ENCODE measurements around the gene IFITM10.
A peak's percentile ranks its signal among the peaks of the same experiment; 100 is the strongest.

IFITM10 gene

GRCh38 chr11:1750481-1750839 is at the start of gene IFITM10:
Gene IFITM10, minus strand, starts transcription at chr11:1750595. Its CDS starts 153 bp downstream, at chr11:1750442.
- peak; percentile 95 for DNase-seq

DNA sequence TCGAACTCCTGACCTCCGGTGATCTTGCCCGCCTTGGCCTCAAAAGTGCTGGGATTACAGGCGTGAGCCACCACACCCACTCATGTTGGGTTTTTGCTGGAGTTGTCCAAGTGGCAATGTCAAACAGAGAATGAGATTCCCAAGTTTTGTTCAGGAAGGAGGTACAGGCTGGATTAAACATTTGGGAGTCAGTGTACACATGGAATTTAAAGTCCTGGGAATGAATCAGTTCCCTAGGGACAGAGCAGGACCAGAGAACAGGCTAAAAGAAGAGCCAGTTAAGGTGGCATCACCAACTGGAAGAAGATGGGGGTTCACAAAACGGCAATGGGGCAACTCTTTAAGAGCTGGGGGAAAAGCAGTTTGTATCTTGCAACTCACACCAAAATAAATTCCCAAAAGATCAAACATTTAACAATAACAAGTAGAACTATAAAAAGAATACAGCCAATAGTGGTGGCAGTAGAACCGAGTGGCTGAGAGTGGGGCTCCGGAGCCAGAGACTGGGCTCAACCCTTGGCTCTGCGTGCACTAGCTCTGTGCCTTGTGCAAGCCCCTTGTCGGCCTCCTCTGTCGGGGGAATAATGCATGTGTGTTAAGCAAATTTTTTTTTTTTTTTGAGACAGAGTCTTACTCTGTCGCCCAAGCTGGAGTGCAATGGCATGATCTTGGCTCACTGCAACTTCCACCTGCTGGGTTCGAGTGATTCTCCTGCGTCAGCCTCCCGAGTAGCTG is 47.2 kb upstream of the IFITM10 start:
- no peak for DNase-seq

GRCh38 chr11:1796413-1797011 is 46.1 kb upstream of the IFITM10 start:
- DNase-seq: no peak

DNA sequence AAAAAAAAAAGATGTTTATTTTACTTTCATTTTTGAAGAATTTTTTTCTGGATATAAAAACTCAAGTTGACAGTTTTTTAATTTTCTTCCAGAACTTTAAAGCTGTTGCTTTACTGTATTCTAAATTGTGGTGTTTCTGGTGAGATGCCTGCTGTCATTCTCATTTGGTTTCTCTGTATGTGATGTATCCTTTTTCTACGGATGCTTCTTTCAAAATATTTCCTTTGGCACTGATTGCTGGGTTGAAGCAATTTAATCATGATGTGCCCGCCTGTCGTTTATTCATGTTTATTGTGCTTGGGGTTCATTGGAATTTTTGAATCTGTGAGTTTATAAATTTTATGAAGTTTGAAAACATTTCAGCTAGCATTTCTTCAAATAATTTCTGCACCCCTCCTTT is 42.7 kb upstream of the IFITM10 start:
- no peak for DNase-seq

GRCh38 chr11:1792461-1792860 is 42.1 kb upstream of the IFITM10 start:
- DNase-seq: peak; percentile 23

GRCh38 chr11:1791912-1792311 is 41.5 kb upstream of the IFITM10 start:
- DNase-seq: no peak

DNA sequence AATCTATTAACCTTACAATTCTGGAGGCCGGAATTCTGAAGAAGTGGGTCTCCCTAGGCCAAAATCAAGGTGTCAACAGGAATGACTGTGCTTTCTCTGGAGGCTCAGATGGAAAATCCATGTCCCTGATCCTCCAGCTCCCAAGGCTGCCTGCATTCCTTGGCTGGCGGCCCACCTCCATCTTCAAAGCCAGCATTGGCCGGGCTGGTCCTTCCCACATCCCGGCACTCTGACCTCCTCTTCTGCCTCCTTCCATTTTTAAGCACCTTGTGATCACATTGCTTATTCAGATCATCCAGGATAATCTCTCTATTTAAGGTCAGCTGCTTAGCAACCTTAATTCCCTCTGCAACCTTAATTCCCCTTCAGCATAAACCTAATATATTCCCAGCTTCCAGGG is 36.1 kb upstream of the IFITM10 start:
- no peak for DNase-seq

DNA sequence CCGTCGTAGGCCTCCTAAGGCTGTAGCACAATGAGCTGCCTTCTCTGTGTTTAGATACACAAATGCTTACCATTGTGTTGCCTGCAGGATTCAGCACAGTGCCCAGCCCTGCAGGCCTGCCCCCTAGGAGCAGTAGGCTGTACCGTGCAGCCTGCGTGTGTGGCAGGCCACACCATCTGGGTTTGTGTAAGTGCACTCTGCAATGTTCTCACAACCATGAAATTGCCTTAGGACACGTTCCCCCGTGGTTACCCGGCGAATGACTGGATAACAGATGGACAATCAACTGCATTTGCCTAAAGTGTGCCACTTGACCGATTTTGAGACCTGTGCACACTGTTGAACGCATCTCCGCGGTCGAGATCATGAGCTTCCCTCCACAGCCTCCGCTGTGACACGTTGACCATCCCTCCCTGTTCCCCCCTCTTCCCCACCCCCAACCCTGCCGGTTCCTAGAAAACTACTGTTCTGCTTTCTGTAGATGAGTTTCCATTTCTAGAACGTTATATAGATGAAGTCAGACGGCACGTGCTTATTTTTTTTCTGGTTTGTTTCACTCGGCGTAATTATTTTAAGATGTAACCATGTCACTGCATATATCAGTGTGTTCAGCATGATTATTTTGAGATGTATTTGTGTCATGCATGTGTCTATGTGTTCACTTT is 35.5 kb upstream of the IFITM10 start:
- no peak for DNase-seq

DNA sequence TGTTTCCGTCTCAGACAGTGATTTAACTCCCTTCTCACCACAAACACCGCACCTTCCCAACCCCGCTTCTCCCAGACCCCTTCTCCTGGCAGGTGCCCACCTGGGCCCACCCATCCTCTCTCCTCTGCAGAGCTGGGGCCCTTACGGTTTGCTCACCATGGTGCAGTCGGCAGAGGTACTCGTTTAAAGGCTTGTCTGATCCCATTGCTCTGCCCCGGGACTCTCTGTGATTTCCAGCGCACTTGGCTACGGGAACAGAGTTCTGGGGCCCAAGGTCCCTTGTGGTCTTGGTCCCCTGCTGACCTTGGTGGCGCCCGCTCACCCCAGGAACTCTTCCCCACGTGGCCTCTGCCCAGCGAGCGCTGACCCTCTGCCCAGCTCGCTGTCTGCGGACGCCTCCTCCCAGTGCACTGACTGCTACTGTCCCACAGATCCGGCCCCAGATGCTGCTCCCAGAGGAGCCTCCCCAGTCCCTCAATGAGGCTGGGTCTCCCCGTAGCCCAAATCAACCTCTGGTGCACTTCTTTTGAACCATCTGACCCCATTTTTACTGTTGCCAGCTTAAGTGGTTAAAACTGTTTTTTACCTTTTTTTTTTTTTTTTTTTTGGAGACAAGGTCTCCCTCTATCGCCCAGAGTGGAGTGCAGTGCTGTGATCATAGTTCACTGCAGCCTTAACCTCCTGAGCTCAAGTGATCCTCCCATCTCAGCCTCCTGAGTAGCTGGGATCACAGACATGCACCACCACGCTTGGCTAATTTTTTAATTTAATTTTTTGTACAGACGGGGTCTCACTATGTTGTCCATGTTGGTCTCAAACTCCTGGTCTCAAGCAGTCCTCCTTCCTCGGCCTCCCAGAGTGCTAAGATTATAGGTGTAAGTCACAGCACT is 34.6 kb upstream of the IFITM10 start:
- no peak for DNase-seq

DNA sequence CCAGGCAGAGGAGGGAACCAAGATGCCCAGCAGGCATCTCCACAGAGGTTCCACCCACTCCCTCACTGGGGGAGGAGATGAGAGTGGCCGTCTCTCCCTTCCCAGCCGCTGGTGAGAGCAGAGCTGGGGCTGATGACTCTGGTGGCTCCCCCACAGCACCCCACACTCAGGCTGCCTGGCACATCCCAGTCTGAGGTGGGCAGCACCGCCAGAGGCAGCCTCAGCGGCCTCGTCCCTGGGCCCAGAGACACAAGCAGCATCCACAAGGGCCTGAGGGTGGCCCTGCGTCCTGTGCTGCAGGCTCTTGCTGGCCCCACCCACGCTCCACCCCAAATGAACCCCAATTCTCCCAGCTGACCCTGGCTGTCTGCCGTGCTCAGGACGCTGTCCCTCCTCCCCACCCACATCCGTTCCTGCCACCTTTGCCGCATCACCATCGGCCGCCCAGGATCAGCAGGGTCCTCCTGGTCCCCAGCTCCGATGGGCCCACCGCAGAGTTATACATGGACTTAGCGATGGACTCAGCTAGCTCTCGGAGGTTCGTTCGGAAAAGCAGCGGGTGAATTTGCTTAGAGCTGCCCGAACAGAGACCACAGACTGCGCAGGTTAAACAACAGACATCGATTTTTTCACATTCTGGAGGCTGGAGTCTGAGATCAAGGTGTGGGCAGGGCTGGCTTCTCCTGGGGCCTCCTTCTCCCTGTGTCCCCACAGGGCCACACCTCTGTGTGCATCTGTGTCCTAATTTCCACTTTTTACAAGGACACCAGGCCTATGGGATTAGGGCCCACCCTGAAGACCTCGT is 33.5 kb upstream of the IFITM10 start:
- DNase-seq: no peak

- no peak for DNase-seq
Measured at GRCh38 chr11:1782831-1783724, 32.7 kb upstream of the IFITM10 start.

GRCh38 chr11:1782031-1782590 is 31.7 kb upstream of the IFITM10 start:
- no peak for DNase-seq

GRCh38 chr11:1781593-1781975 is 31.2 kb upstream of the IFITM10 start:
- no peak for DNase-seq

- peak; percentile 80 for DNase-seq
Measured at GRCh38 chr11:1780700-1781592, 30.6 kb upstream of the IFITM10 start.

DNA sequence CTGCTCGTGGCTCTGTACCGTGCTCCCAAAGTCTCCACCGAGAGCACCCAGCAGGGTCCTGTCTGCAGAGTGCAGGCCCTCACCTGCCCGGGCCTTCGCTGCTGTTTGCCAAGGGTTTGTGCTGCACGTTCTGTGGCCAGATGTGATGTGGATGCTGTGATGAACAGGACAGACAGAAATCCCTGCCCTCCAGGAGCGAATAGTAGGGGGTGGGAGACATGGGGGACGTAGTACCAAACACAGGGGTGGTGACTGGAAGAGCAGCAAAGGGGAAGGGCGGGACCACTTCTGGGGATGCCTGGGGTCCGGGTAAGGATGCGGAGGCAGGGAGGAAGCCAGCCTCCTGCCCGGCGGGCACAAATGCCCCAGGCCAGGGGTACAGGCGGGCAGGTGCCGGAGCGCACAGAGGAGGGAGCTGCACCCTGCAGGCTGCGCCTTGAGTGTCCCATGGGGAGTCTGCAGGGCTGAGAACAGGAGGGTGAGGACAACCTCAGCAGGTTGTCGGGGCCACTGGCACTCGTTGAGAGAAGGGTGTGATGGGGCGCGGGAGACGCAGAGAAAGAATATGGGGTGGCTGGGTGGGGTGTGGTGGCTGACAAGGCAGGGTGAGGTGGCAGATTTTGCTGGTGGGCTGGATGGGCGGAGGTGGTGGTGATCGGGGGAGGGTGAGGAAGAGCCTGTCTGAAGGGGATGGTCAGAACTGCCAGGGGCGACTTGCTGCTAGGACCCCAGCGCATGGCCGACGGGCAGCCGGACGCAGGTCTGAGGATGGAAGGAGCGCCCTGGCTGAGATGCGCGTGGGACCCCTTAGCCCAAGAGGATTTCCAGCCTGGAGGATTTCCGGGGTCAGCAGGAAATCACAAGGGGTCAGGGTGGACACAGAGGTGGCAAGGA is 29.7 kb upstream of the IFITM10 start:
- no peak for DNase-seq

DNA sequence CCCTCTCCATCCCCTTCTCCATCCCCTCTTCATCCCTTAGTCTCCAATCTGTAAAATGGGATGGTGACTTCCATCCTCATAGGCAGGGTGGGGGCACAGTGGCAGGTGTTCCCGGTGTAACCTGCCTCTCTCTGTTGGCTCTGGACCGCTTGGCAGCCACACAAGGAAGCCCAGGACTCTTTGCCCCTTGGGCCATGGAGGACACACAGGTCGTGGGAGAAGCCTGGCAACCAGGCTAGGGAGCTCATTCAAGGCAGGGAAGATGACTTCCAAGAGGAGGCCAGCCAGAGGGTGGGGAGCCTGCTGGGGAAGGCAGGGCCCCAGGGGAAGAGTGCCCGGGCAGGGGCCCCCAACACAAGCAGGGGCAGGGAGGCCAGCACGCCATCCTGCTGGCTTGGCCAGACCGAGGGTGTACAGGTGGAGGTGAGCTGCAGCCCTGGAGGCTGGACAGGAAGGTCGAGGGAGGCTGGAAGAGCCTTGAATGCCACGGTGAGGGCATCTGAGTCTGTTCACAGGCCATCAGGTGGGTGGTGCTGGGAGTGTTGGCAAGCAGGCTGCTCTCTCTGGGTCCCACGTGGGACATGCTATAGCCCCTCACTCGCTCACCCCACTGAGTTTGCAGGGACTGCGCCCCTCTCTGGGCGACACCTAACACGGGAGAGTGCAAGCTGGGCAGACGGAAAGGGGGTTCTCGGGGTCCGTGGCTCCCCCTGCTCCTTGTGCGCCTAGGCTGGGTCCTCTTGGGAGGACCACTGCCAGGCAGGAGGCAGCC is 28.8 kb upstream of the IFITM10 start:
- no peak for DNase-seq

DNA sequence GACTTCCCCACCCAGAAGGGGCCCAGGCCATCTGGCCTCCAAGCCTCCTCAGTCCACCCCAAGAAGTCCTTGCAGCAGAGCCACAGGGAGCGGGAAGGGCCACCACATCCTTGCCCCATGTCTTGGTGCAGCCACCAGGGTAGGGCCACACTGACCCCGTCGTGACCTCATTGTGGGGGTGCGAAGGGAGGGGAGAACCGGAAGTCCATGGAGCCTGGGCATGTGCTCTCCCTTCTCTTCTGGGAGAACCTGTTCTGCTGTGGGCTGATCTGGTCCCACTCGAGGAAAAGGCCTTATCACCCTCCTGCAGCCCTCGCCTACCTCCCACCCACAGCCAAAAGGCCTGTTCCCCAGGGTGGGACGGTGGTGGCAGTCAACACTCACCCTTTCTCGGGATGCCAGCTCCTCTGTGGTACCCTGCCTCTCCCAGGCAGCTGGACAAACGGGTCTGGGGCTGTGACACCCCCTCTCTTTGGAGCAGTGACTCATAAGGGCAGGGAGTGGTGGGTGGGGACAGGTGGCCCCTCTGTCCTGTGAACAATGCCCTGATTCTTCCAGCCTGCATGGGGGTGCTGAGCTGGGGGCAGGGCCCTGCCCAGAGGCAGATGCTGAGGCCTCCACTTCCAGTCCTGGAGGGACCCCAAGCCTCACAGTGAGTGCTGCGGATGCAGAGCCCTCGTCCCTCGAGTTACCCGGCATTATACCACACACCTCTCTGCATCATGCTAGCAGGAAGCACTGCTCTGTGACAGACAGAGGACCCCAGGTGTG is 27.9 kb upstream of the IFITM10 start:
- DNase-seq: peak; percentile 37
